GM12892 (cell line): ENCODE data around the gene ACTR1A.

ENCODE experiments used
- POLR2AphosphoS5 ChIP-seq: IDR thresholded peaks from 2 replicates; pipeline ENCODE4 v1.6.1; 2011; ENCODE audit warnings: low read depth, low read length, control low read depth
- TAF1 ChIP-seq: IDR thresholded peaks from 2 replicates; pipeline ENCODE4 v1.6.1; 2011; ENCODE audit warnings: low read depth, mild to moderate bottlenecking, control low read depth, low read length, borderline replicate concordance

- TF ChIP-seq TAF1 (no peak), POLR2AphosphoS5 (no peak)
These were observed 33.8 kb downstream of the ACTR1A start for GRCh38 chr10:102468683-102469082.
